ENCODE measurements around the gene CRMP1.

- TF ChIP-seq CTCF (conservative IDR thresholded peaks at IDR 0.05; ENCODE audit: low read depth, low read length) (no peak), EZH2 (IDR thresholded peaks at IDR 0.05; ENCODE audit: low read length, unreplicated experiment) (no peak)
Observed at GRCh38 chr4:5802565-5802964, 90.3 kb downstream of the CRMP1 start.

All from PC-3 (cell line).